ENCODE data around the gene FYN.

DNA sequence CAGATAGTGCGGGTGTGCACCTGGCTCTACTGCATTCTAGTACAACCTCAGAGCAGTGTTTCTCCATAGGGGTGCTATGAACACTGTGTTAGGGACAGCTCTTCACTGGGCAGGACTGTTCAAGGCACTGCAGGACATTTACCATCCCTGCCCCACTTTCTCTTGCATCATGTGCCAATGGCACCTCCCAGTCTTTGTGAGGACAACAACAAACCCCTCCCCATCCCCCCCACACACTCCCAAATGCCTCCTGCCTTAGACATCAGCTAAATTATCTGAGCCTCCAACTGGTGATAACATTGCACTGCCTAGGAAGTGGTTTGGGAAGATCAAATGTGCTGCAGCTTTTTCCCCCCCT lies 98.9 kb downstream of the FYN start:
- no peak for TF ChIP-seq POLR2AphosphoS5 (IDR thresholded peaks at IDR 0.05; ENCODE audit: low read depth, low read length)
- TF ChIP-seq POLR2A (IDR thresholded peaks at IDR 0.05; ENCODE audit: low read depth, low read length): no peak
- no peak for TF ChIP-seq TAF1 (IDR thresholded peaks at IDR 0.05; ENCODE audit: low read depth, low read length)
- TF ChIP-seq POU2F2 (IDR thresholded peaks at IDR 0.05; ENCODE audit: low read depth, low read length): no peak
- TF ChIP-seq PAX5 (IDR thresholded peaks at IDR 0.05; ENCODE audit: insufficient read depth, low read length, severe bottlenecking): no peak
- no peak for TF ChIP-seq SPI1 (IDR thresholded peaks at IDR 0.05; ENCODE audit: low read depth, low read length)

Measured in GM12891 (cell line).